Kidney epithelial cell (primary cell): Measurements from ENCODE around the gene EIF4E3. TPM values are rescaled to one million over a fixed set of nuclear protein-coding genes. Genes with fewer than 3 reads are reported as not detected.

Experiments
- DNase-seq: peaks from one replicate; pipeline ENCODE4 v3.0.0-alpha.2; 2010; ENCODE audit warnings: low read depth
- H3K27me3 ChIP-seq: 2 replicates; pipeline ENCODE4 v1.6.0; 2011; ENCODE audit warnings: low read length; ENCODE audit not compliant: control insufficient read depth, insufficient read depth
- H3K36me3 ChIP-seq: 2 replicates; pipeline ENCODE4 v1.5.1; 2011; ENCODE audit warnings: low read length; ENCODE audit not compliant: control insufficient read depth, insufficient read depth
- H3K4me3 ChIP-seq: 2 replicates; pipeline ENCODE4 v1.5.1; 2011; ENCODE audit warnings: low read depth, mild to moderate bottlenecking, control low read depth, low read length
- total RNA-seq: library from RNA; depleted of rRNA; stranded (reverse); fragments of >200 nt; gene quantifications from 2 replicates; pipeline ENCODE4 v1.2.3, GENCODE V29; 2015
- TF ChIP-seq, protein P1 (sequence below): IDR thresholded peaks from 2 replicates; pipeline ENCODE4 v1.5.1; 2011; ENCODE audit warnings: mild to moderate bottlenecking, moderate library complexity, low read length, control low read depth, inconsistent platforms; ENCODE audit not compliant: insufficient read depth, poor library complexity, severe bottlenecking

Gene EIF4E3
- total RNA-seq, 1 donor from 2014 or later = 8.7 TPM

DNA sequence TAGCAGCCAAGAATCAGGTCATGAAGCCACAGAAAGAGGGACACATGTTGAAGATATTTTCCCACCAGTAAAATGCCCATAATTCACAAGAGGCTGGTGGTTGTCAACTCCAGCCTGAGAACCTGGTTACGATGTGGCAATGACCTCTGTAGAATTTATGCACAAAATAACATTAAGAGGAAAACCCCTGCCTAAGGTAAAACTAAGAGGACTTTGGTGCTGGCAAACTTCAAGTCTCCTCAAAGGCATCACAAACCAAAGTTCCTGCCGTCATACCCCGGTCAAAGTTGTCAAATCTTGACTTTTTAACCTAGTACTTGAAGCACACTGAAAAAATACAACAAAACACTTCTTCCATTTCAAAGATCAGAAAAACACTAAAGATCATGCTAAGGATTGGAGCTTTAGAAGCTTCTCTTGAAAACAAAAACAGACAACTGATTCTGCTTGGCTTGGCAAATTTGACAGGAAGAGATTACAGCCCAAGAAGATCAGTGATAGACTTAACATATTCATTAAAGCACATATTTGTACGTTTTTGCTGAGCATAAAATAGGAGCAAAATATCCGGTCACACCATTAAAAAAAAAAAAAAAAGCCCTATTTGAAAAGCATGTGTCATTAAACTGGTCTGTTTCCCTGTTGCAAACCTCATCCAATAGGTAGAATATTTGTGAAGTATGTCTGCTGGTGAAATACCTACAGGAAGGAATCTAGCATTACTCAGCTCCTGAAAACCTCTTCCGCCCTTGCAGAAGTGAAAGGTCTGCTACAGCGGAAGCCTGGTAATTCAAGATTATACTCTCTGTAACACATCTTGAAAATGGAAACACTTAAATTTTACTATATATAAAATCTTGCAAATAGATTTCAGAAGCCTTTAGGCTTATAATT lies 22.8 kb downstream of the EIF4E3 start:
- no peak for DNase-seq
- Histone ChIP-seq H3K27me3 (no peaks in the 10 kb centered on the region), H3K4me3 (no peak overlapping the region), H3K36me3 (no peaks in the 10 kb centered on the region)
- TF ChIP-seq, protein P1, sequence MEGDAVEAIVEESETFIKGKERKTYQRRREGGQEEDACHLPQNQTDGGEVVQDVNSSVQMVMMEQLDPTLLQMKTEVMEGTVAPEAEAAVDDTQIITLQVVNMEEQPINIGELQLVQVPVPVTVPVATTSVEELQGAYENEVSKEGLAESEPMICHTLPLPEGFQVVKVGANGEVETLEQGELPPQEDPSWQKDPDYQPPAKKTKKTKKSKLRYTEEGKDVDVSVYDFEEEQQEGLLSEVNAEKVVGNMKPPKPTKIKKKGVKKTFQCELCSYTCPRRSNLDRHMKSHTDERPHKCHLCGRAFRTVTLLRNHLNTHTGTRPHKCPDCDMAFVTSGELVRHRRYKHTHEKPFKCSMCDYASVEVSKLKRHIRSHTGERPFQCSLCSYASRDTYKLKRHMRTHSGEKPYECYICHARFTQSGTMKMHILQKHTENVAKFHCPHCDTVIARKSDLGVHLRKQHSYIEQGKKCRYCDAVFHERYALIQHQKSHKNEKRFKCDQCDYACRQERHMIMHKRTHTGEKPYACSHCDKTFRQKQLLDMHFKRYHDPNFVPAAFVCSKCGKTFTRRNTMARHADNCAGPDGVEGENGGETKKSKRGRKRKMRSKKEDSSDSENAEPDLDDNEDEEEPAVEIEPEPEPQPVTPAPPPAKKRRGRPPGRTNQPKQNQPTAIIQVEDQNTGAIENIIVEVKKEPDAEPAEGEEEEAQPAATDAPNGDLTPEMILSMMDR = no peak

DNA sequence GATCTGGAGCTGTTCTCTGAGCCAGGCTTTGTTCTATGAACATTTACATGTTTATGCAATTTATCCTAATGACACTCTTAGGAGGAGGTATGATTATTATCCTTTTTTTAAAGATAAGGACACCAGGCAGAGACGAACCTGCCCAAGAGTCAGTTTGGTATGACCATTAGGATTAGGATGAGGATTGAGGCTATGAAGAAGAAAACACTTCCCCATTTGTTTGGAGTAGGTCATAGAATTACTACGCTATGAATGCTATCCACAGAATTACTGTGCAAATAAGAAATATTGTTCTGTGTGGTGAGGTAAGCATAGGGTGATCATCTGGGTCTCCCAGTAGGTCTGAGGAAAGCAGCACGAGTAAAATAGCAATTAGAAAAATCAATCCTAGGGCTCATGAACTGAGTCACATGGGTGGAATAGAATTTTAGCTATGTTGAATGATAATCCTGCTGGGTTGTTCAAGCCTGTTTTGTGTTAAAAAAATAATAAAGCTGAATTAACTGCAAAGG lies 23.9 kb downstream of the EIF4E3 start:
- TF ChIP-seq, protein P1 = no peak

DNA sequence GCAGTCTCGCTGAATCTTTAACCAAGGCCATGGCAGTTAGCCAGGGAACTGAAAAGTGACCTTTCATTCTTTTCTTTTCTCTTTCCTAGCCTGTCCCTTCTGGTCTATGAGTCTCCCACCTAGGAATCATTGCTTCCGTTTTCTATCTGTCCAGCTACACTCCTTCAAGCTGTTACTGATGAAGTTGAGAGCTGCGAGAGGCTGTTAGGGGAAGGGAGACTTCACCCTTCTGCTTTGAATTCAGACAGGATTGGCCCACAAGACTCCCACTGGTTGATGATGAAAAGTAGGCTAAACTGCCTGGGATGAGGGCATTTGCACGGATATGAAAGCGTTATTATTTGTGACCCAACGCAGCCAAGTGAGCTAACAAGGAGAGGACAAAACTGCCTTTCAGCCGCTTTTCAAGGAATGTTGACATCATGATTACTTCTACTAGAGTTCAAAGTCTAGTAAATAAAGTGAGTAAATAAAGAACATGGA lies 30.2 kb downstream of the EIF4E3 start:
- peaks cover 2% of the 10 kb centered on the region for H3K36me3 ChIP-seq
- TF ChIP-seq, protein P1 = no peak
- H3K4me3 ChIP-seq = no peak overlapping the region
- H3K27me3 ChIP-seq = no peaks in the 10 kb centered on the region
- no peak for DNase-seq

More for the DNA sequence above, 23.9 kb downstream of the EIF4E3 start:
- no peaks in the 10 kb centered on the region for H3K36me3 ChIP-seq
- DNase-seq = no peak
- H3K27me3 ChIP-seq = no peaks in the 10 kb centered on the region
- no peak overlapping the region for H3K4me3 ChIP-seq

DNA sequence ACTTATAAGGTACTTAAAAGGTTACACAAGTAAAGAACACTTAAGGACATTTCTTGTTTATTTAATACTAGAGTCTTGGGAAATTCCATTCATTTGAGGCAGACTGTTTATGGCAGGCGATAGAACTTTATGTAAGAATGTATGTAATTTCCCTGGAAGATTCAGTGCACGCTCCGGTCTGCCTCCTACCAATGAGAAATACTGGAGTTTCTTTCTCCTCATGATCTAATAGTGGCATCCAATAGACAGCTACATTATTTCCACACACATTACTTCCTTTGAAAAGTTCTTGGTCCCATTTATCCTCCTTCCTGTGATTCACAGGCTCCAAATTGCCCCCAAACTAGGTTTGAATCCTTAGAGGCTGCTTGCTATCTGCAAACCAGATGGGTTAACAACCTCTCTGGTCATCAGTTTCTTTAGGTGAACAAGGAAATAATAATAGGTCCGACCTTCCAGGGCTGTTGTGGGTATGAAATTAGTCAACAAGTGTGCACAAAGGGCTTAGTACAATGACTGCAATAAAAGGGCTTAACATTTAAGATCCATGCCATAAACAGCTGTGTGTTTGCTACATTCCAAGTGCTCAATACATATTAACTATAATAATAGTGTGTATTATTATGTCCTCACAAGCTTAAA lies 30.7 kb downstream of the EIF4E3 start:
- no peak overlapping the region for H3K4me3 ChIP-seq
- TF ChIP-seq, protein P1 = no peak
- no peak for DNase-seq
- H3K27me3 ChIP-seq = no peaks in the 10 kb centered on the region
- peaks cover 2% of the 10 kb centered on the region for H3K36me3 ChIP-seq

DNA sequence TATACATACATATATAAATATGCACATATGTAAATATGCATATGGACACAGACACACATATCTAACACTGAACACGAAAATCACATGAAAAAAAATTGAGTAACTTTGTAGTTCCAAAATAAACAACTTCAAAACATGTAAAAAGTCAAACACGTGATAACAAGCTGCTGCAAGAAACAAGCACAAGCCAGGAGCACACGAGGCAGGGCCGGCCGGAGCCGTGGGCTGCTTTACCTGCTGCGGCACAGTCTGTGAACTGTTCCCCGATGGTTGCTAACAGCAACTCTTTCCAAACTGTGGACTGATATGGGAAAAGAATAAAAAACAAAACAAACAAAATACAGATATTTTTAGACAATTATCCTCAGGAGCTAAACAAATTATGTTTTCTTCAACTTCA lies 31.6 kb downstream of the EIF4E3 start:
- no peak for DNase-seq
- H3K36me3 ChIP-seq = peaks cover 2% of the 10 kb centered on the region
- TF ChIP-seq, protein P1 = no peak
- no peak overlapping the region for H3K4me3 ChIP-seq
- no peaks in the 10 kb centered on the region for H3K27me3 ChIP-seq
